DMS53 (cell line): ENCODE measurements around the gene MTERF4.

Source experiments
- DNase-seq: peaks from one replicate; lab custom pipeline; 2025; lab: John Stamatoyannopoulos, UW

The MTERF4 gene

GRCh38 chr2:241134711-241135110 lies 32.6 kb upstream of the MTERF4 start:
- no peak for DNase-seq

DNA sequence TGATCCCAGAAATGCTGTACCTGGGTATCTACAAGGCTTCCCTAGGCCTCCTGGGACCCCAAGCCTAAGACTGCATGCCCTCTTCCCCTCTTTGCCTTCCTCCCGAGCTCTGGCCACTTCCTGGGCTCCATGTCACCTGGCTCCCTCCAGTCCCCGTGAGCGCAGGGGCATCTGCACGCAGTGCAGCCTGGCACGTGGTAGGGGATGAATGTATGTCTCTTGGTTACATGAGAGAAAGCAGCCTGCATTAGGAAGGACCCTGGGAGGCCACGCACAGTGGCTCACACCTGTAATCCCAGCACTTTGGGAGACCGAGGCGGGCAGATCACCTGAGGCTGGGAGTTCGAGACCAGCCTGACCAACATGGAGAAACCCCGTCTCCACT lies 31.3 kb upstream of the MTERF4 start:
- DNase-seq: no peak

DNA sequence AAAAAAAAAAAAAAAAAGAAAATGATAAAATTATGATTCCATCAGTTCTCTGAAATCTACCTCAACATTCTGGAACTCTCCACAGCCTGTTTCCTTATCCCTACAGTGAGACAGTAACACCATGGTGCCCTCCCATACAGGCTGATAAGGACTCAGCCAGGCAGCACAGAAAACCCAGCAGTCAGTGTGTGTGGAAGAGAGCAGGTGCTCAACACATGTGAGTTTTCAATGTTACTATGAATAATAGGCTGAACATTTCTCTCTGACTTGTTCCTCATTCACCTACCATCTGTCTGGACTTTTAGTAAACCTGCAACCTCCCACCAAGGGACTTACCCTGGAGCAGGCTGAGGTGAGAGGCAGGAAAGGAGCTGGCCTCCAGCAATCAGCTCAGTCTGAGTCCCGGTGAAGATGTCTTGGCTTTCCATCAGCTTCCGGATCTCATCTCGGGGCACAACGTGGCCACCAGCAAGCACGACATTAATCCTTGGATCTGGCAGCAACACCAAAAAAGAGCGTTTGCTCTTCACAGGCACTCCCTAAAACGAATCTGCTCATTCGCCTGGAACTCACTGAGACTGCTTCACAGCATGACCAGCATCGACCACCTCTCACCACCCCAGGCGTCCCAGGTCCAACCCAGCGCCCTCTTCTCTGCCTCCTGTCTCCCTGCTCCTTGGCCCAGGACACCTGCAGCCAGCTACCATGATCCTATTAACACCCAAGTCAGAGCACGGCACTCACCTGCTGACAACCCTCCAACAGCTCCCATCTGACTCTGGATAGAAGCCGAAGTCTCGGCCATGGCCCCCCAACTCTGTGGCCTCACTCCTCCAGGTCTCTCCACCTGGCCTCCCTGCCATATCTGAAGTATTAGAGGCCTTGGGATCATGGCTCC lies 30.7 kb upstream of the MTERF4 start:
- DNase-seq: no peak

DNA sequence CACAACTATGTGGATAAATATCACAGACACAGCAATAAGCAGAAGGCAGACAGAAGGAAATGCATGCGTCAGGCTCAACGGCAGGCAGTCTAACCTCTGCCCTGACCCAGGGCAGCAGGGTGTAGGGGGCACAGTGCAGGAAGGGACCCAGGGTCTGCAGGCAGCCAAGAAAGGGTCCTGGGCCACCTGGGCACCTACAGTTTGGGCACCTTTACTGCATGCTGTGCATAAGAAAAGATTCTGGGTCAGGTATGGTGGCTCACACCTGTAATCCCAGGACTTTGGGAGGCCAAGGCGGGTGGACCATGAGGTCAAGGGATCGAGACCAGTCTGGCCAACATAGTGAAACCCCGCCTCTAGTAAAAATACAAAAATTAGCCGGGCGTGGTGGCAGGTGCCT lies 29.4 kb upstream of the MTERF4 start:
- no peak for DNase-seq

DNA sequence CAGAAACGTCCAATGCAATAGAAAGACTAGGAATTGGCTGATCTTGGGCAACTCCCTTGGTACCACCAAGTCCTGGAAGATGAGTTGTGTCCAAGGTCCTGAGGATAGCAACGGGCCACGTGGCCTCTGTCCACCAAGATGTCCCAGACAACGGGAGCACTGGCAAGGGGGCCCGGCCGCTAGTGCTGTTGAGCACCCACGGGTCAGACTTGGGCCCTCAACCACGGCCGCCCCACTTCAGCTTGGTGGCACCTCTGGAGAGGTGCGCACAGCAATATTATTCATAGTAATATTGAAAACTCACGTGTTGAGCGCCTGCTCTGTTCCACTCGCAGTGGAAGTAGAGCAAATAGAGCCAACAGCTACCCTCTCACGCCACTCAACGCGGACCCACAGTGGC lies 28.2 kb upstream of the MTERF4 start:
- no peak for DNase-seq

- no peak for DNase-seq
These were observed 27.2 kb upstream of the MTERF4 start for GRCh38 chr2:241129086-241129871.

- no peak for DNase-seq
These were observed 26.2 kb upstream of the MTERF4 start for GRCh38 chr2:241128266-241128665.

DNA sequence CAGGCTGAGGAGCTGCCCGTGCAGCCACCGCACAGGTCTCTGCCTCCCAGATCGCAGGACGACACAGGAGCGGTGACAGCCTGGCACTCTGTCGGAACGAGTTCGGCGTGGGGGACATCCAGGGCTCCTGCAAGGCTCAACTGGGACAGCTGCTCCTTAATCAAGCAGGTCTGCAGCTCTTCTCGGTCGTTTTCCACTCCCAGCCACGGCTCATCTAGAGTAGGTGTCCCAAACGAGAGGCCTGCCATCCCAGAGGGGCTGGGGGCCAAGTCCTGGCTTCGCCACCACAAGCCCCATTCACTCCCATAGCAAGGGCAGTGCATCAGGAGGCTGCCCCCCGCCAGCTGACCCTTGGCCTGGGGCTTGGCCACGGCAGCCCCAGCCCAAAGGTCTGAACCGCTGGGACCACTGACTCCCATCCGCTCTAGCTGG lies 24.7 kb upstream of the MTERF4 start:
- DNase-seq: no peak

DNA sequence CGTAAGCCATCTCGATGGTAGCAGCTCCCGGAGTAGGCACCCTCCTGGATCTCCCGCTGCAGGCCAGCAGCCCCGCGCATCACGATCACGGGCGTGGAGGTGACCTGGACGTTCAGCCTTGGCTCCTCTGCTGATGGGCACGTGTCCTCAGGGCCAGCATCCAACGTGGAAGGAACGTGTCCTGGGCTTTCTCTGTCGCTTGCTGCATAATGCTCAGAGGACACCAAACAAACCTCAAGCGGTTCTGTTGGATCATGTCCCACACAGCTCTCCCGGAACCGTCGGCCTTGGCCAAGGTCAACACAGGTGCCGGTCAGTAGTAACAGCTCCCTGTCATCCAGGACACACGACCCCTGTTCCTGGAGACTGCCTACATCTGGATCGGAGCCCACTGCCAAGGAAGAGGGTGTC lies 24.1 kb upstream of the MTERF4 start:
- DNase-seq: no peak

DNA sequence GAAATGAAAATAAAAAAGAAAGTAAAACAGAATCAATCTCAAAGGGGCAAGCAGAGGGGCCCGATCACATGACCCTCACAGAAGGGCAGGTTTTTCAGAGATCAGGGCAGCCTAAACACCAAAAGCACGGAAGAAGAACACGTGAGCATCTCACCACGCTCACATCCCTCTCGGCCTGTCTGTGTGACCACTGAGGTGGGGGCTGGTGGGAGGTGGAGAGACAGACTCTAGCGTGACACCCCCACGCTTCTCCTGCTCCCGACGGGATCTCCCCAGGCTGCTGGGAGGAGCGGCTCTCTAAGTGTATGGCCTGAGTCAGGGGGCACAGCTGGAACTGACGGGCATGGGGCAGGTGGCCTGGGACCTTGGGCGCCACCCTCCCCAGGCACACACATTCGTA lies 23.5 kb upstream of the MTERF4 start:
- no peak for DNase-seq

GRCh38 chr2:241123816-241124536 lies 21.9 kb upstream of the MTERF4 start:
- no peak for DNase-seq

DNA sequence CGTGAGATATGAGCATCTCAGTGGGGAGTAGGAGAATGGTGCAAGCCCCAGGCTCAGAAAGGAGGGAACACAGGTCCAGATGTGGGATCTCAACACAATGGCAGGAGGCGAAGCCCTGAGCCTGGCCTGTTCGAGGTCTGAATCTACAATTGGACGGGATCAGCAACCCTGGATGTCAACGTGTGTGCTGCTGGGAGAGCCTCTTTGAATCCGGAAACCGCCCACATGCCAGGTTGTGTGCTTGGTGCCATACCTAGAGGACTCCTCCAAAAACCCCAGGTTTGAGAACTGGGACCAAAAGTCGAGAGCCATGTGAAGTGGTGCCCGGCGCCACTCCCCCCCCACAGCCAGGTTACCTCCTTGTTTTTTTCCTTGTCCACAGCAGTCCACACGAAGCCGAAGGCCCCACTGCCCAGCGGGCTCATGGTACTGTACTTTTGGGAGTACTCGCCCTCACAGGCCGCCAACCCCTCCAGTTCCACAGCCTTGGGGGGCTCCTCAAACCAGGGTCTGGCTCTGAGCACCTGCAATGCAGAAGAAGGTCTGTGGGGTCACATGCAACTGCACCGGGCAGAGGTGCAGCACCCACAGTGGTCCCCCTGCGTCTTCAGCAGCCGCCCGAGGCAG lies 20.4 kb upstream of the MTERF4 start:
- DNase-seq: no peak

DNA sequence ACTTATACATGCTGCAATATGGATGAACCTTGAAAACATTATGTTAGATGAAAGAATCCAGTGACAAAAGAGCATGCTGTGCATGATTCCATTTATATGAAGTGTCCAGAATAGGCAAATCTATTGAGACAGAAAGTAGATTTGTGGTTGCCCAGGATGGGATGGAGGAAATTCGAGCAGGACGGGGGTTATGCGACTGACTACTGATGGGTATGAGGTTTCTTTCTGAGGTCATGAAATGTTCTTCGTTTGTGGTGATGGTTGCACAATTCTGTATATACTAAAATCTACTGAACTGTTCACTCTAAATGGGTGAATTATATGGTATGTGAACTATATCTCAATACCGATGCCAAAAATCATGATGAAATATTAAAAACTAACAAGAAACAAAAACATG lies 18.9 kb upstream of the MTERF4 start:
- DNase-seq: no peak

DNA sequence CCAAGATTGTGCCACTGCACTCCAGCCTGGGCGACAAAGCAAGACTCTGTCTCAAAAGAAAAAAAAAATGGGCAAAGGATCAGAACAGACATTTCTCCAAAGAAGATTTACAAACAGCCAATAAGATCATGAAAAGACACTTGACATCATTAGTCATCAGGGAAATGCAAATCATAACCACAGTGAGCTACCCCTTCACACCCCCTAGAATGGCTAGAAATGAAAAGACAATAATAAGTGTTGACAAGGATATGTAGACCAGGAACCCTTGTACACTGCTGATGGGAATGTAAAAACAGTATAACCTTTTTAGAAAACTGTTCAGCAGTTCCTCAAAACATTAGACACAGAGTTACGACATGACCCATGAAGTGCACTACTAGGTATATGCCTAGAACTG lies 18.4 kb upstream of the MTERF4 start:
- DNase-seq: no peak

GRCh38 chr2:241118737-241119505 lies 16.8 kb upstream of the MTERF4 start:
- DNase-seq: no peak

DNA sequence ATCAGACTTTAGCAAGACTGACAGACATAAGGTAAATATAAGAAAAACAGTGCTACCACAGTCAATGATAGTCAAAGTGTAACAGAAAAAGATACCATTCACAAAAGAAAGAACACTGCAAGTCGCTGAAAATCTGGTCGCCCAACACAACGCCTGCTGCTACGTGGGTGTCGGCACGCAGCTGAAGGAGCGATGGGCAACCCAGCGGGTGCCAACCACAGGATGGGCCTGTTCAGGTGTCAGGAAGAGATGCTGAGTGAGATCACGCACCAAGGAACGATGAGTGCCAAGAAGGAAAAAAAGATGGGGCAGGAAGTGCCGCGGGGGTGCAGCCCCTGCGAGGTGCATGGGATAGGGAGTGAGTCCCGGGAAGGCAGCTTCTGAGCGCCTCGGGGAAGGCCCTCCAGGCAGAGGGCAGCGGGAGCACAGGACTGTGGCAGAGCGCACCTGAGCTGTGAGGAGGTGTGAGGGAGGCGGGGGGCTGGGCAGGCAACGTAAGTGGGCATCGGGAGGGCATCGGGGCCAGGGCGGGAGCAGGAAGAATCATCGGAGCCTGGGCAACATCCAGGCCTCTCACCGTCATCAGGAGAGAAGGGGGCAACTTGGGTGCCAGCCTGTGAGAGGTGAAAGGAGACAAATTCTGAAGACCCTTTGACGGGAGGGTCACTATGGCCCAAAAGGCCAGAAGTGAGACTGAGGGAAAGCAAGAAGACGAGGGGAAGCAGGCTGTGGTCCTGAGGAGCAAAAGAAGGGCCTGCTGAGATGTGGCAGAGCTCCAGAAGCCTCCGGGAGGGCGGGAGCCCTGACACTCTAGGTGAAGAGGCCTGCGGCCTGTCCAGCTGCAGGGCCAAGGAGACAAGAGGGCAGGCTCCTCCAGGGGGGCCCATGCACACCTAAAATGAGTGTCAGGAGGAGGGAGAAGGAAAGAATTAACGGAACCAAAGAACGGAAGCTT lies 14.8 kb upstream of the MTERF4 start:
- no peak for DNase-seq

GRCh38 chr2:241115361-241115760 lies 13.3 kb upstream of the MTERF4 start:
- DNase-seq: no peak

- no peak for DNase-seq
These were observed 12.7 kb upstream of the MTERF4 start for GRCh38 chr2:241114836-241115235.

GRCh38 chr2:241112592-241112991 lies 10.5 kb upstream of the MTERF4 start:
- DNase-seq: no peak

GRCh38 chr2:241112046-241112445 lies 10.0 kb upstream of the MTERF4 start:
- DNase-seq: no peak
